Measurements from ENCODE around the gene MORN1.
A peak's percentile ranks its signal among the peaks of the same experiment; 100 is the strongest.
"Not testable (repeated sequence)": the region's sequence is repeated elsewhere in the genome, so short reads cannot be mapped to it uniquely, and the experiment has no call there.

The MORN1 gene

GRCh38 chr1:2391041-2391930 lies at the start of gene MORN1, which contains the start of gene RER1:
TSS of gene MORN1 (minus strand) at chr1:2391554. CDS start at chr1:2391533, 21 bp downstream.
TSS of gene RER1 (plus strand) at chr1:2391841. CDS start at chr1:2395791, 3,950 bp downstream.
- no peaks in the 10 kb centered on the region for H3K27me3 ChIP-seq (replicated peaks; ENCODE audit: control insufficient read depth, insufficient read depth, low read length)
- no peak for TF ChIP-seq CTCF (IDR thresholded peaks at IDR 0.05; ENCODE audit: insufficient read depth, low read length, poor library complexity, severe bottlenecking)
- H3K36me3 ChIP-seq (ENCODE audit: control insufficient read depth, insufficient read depth, low read length) = peaks cover 12% of the 10 kb centered on the region
- DNase-seq (ENCODE audit: extremely low read depth, insufficient read length) = peak; percentile 99
- peak within 1 kb of the TSS; percentile 70 for H3K4me3 ChIP-seq (replicated peaks; ENCODE audit: low read depth, low read length)

- not testable (repeated sequence) for H3K4me3 ChIP-seq (replicated peaks; ENCODE audit: low read depth, low read length); H3K27me3 ChIP-seq (replicated peaks; ENCODE audit: control insufficient read depth, insufficient read depth, low read length); H3K36me3 ChIP-seq (ENCODE audit: control insufficient read depth, insufficient read depth, low read length); DNase-seq (ENCODE audit: extremely low read depth, insufficient read length)
Measured at GRCh38 chr1:2440346-2440745, 49.0 kb upstream of the MORN1 start.

- no peak for DNase-seq (ENCODE audit: extremely low read depth, insufficient read length)
- no peaks in the 10 kb centered on the region; the same call in 1 of the 2 replicates for H3K27me3 ChIP-seq (replicated peaks; ENCODE audit: control insufficient read depth, insufficient read depth, low read length)
- no peaks in the 10 kb centered on the region for H3K36me3 ChIP-seq (ENCODE audit: control insufficient read depth, insufficient read depth, low read length)
- no peak overlapping the region for H3K4me3 ChIP-seq (replicated peaks; ENCODE audit: low read depth, low read length)
- no peak for TF ChIP-seq CTCF (IDR thresholded peaks at IDR 0.05; ENCODE audit: insufficient read depth, low read length, poor library complexity, severe bottlenecking)
Measured at GRCh38 chr1:2439369-2439768, 48.0 kb upstream of the MORN1 start.

GRCh38 chr1:2438641-2439040 lies 47.3 kb upstream of the MORN1 start:
- Histone ChIP-seq H3K36me3 (ENCODE audit: control insufficient read depth, insufficient read depth, low read length) (no peaks in the 10 kb centered on the region), H3K4me3 (replicated peaks; ENCODE audit: low read depth, low read length) (no peak overlapping the region), H3K27me3 (replicated peaks; ENCODE audit: control insufficient read depth, insufficient read depth, low read length) (no peaks in the 10 kb centered on the region; the same call in 1 of the 2 replicates)
- DNase-seq (ENCODE audit: extremely low read depth, insufficient read length) = no peak
- no peak for TF ChIP-seq CTCF (IDR thresholded peaks at IDR 0.05; ENCODE audit: insufficient read depth, low read length, poor library complexity, severe bottlenecking)

GRCh38 chr1:2438038-2438437 lies 46.7 kb upstream of the MORN1 start:
- Histone ChIP-seq H3K27me3 (replicated peaks; ENCODE audit: control insufficient read depth, insufficient read depth, low read length) (no peaks in the 10 kb centered on the region; the same call in 1 of the 2 replicates), H3K36me3 (ENCODE audit: control insufficient read depth, insufficient read depth, low read length) (no peaks in the 10 kb centered on the region)
- DNase-seq (ENCODE audit: extremely low read depth, insufficient read length) = no peak

More at GRCh38 chr1:2438038-2438437, 46.7 kb upstream of the MORN1 start:
- H3K4me3 ChIP-seq (replicated peaks; ENCODE audit: low read depth, low read length) = no peak overlapping the region
- TF ChIP-seq CTCF (IDR thresholded peaks at IDR 0.05; ENCODE audit: insufficient read depth, low read length, poor library complexity, severe bottlenecking) = no peak

Measured in GM06990 (cell line).